ENCODE measurements around the gene GATAD2A. TPM values are rescaled to one million over a fixed set of nuclear protein-coding genes. Genes with fewer than 3 reads are reported as not detected.

GATAD2A gene
- total and polyA plus RNA-seq, 9 of the 15 experiments (the other 6 are each of a cell fraction or from before 2014, with no cell fraction given), result 2.4 to 226 (median 44.2) TPM

DNA sequence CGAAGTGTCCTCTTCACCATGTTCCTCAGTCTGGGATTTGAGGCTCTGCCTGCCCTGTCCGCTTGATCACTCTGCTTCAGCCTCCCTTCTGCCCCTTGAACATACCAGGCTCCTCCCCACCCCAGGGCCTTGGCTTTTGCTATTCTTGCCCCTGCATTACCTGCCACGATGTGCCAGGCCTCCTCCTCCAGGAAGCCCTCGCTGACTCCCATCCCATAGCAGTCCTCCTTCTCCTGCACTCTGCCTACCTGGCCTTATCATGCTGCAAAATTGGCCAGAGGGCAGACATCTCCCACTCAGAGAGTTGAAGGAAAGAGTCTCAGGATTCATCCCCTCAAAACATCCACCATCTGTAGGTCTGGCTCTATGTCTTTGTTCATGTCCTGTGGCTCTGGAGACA lies 125.4 kb downstream of the GATAD2A start (continued):
- no peak for TF ChIP-seq NUFIP1 (IDR thresholded peaks at IDR 0.05; ENCODE audit: partially characterized antibody)
- TF ChIP-seq CEBPB (tag; IDR thresholded peaks at IDR 0.05), result no peak
- TF ChIP-seq POLR2B (IDR thresholded peaks at IDR 0.05; ENCODE audit: low read depth, partially characterized antibody), result no peak
- TF ChIP-seq RBM14 (IDR thresholded peaks at IDR 0.05; ENCODE audit: borderline replicate concordance, insufficient read depth, low read depth, low read length), result no peak
- TF ChIP-seq EHMT2 (IDR thresholded peaks at IDR 0.05), result no peak
- TF ChIP-seq ELK1 (CRISPR knock-in tag; IDR thresholded peaks at IDR 0.05), result no peak
- TF ChIP-seq ZNF274 (IDR thresholded peaks at IDR 0.05; ENCODE audit: borderline replicate concordance, low read depth, low read length), result no peak
- TF ChIP-seq ASH1L (IDR thresholded peaks at IDR 0.05; ENCODE audit: borderline replicate concordance, low read depth, partially characterized antibody), result no peak
- TF ChIP-seq HIVEP1 (CRISPR knock-in tag; IDR thresholded peaks at IDR 0.05), result no peak
- TF ChIP-seq C11orf30 (IDR thresholded peaks at IDR 0.05; ENCODE audit: low read depth), result no peak
- no peak for TF ChIP-seq BCLAF1 (IDR thresholded peaks at IDR 0.05; ENCODE audit: borderline replicate concordance in 1 of 2, control insufficient read depth in 1 of 2, low read depth in 2 of 2, low read length in 1 of 2)
- TF ChIP-seq ATF6 (CRISPR knock-in tag; IDR thresholded peaks at IDR 0.05), result no peak
- TF ChIP-seq NKRF (IDR thresholded peaks at IDR 0.05; ENCODE audit: borderline replicate concordance), result no peak
- no peak for TF ChIP-seq PCBP2 (IDR thresholded peaks at IDR 0.05; ENCODE audit: low read depth, low read length, poor library complexity, severe bottlenecking)
- TF ChIP-seq BCOR (IDR thresholded peaks at IDR 0.05), result peak; percentile 33; the same call in 1 of the 2 replicates
- TF ChIP-seq RAD21 (CRISPR knock-in tag; conservative IDR thresholded peaks at IDR 0.05 in 1 of 2, IDR thresholded peaks at IDR 0.05 in 1 of 2), result no peak
- TF ChIP-seq ZBTB1 (CRISPR knock-in tag; IDR thresholded peaks at IDR 0.05; ENCODE audit: borderline replicate concordance, low read depth), result no peak
- no peak for TF ChIP-seq MAZ (CRISPR knock-in tag; conservative IDR thresholded peaks at IDR 0.05 in 1 of 2, IDR thresholded peaks at IDR 0.05 in 1 of 2)
- no peak for TF ChIP-seq ZNF77 (CRISPR knock-in tag; IDR thresholded peaks at IDR 0.05)
- TF ChIP-seq ZNF436 (CRISPR knock-in tag; IDR thresholded peaks at IDR 0.05), result peak; percentile 62; the same call in 1 of the 2 replicates
- TF ChIP-seq CBFB (CRISPR knock-in tag; IDR thresholded peaks at IDR 0.05), result no peak
